Smooth muscle cell (in vitro differentiated cells): ENCODE data around the gene LCA5. TPM values are rescaled to one million over a fixed set of nuclear protein-coding genes. Genes with fewer than 3 reads are reported as not detected.
A peak's percentile ranks its signal among the peaks of the same experiment; 100 is the strongest.

Experiments
- DNase-seq: peaks from one replicate; lab custom pipeline; 2025; ENCODE audit not compliant: unreplicated experiment; lab: John Stamatoyannopoulos, UW
- H2AFZ ChIP-seq: fragments of 200-600 bp; sonication (generic); 2 replicates; pipeline ENCODE4 v1.6.0; 2016; ENCODE audit warnings: antibody characterized with exemption, low read depth, mild to moderate bottlenecking
- H3F3A ChIP-seq: fragments of 200-600 bp; sonication (generic); 2 replicates; pipeline ENCODE4 v1.6.0; 2017; ENCODE audit warnings: antibody characterized with exemption, low read depth
- H3K27ac ChIP-seq: fragments of 200-600 bp; sonication (generic); 2 replicates; pipeline ENCODE4 v1.5.1; 2016; ENCODE audit warnings: low read depth, mild to moderate bottlenecking
- H3K27me3 ChIP-seq: fragments of 200-600 bp; sonication (generic); 2 replicates; pipeline ENCODE4 v1.6.1; 2016; ENCODE audit warnings: low read depth, mild to moderate bottlenecking
- H3K36me3 ChIP-seq: fragments of 200-600 bp; sonication (generic); 2 replicates; pipeline ENCODE4 v1.5.1; 2016; ENCODE audit warnings: low read depth
- H3K4me1 ChIP-seq: fragments of 200-600 bp; sonication (generic); 2 replicates; pipeline ENCODE4 v1.5.1; 2016; ENCODE audit warnings: low read depth
- H3K4me2 ChIP-seq: fragments of 200-600 bp; sonication (generic); 2 replicates; pipeline ENCODE4 v1.6.0; 2016; ENCODE audit warnings: mild to moderate bottlenecking
- H3K4me3 ChIP-seq: fragments of 200-600 bp; sonication (generic); 2 replicates; pipeline ENCODE4 v1.5.1; 2016; ENCODE audit warnings: mild to moderate bottlenecking
- H3K79me2 ChIP-seq: fragments of 200-600 bp; sonication (generic); 2 replicates; pipeline ENCODE4 v1.6.0; 2016; ENCODE audit warnings: low read depth, mild to moderate bottlenecking
- H3K9ac ChIP-seq: fragments of 200-600 bp; sonication (generic); 2 replicates; pipeline ENCODE4 v1.6.0; 2016; ENCODE audit warnings: low read depth
- H3K9me3 ChIP-seq: fragments of 200-600 bp; sonication (generic); replicated peaks from 2 replicates; pipeline ENCODE4 v1.5.1; 2016; ENCODE audit warnings: low read depth
- H4K20me1 ChIP-seq: fragments of 200-600 bp; sonication (generic); 2 replicates; pipeline ENCODE4 v1.6.0; 2016; ENCODE audit warnings: low read depth
- CTCF ChIP-seq: fragments of 200-600 bp; sonication (generic); IDR thresholded peaks from 2 replicates; pipeline ENCODE4 v1.5.1; 2017; ENCODE audit warnings: borderline replicate concordance, mild to moderate bottlenecking, antibody characterized with exemption; ENCODE audit not compliant: insufficient read depth, poor library complexity, severe bottlenecking
- WGBS: methylation state at CpG from one replicate; pipeline ENCODE4 v1.1.7; 2016; ENCODE audit warnings: low lambda C conversion rate; 5-methylcytosine and 5-hydroxymethylcytosine counted together
- polyA plus RNA-seq: library from polyadenylated mRNA; unstranded; fragments of >200 nt; fragmentation: Nextera tagmentation; extraction: Ambion mirVana; gene quantifications from 2 replicates; pipeline ENCODE4 v1.2.1, GENCODE V29; 2016
- total RNA-seq: library from RNA; depleted of rRNA; stranded (reverse); fragments of >200 nt; gene quantifications from 2 replicates; pipeline ENCODE4 v1.2.3, GENCODE V29; 2014

Gene LCA5
- total and polyA plus RNA-seq, 2 experiments from 2014 or later, result 3.0 to 8.9 TPM

GRCh38 chr6:79467716-79468115 is 69.5 kb downstream of the LCA5 start:
- Histone ChIP-seq H3K27me3 (no peaks in the 10 kb centered on the region), H3K4me2 (no peak overlapping the region), H3K79me2 (no peaks in the 10 kb centered on the region), H3K4me1 (peaks cover 11% of the 10 kb centered on the region), H3K9ac (no peak overlapping the region), H3K27ac (no peak overlapping the region), H2AFZ (no peak overlapping the region), H3K9me3 (no peaks in the 10 kb centered on the region), H3K36me3 (no peaks in the 10 kb centered on the region), H3K4me3 (no peak overlapping the region), H4K20me1 (no peaks in the 10 kb centered on the region), H3F3A (no peaks in the 10 kb centered on the region)
- DNase-seq, result no peak
- WGBS, result 0% methylated on average over 2 of the region's 2 CpGs
- TF ChIP-seq CTCF, result no peak

GRCh38 chr6:79466207-79466834 is 70.9 kb downstream of the LCA5 start:
- Histone ChIP-seq H3K27me3 (no peaks in the 10 kb centered on the region), H3K9me3 (no peaks in the 10 kb centered on the region), H3K36me3 (no peaks in the 10 kb centered on the region), H3K4me2 (no peak overlapping the region), H3F3A (no peaks in the 10 kb centered on the region), H3K9ac (no peak overlapping the region), H2AFZ (no peak overlapping the region), H3K4me1 (peaks cover 11% of the 10 kb centered on the region), H4K20me1 (no peaks in the 10 kb centered on the region), H3K79me2 (no peaks in the 10 kb centered on the region), H3K27ac (no peak overlapping the region), H3K4me3 (no peak overlapping the region)
- TF ChIP-seq CTCF, result peak; percentile 57
- no peak for DNase-seq
- 37% methylated on average over 6 of the region's 6 CpGs for WGBS

- Histone ChIP-seq H3K27me3 (no peaks in the 10 kb centered on the region), H3K4me1 (peaks cover 11% of the 10 kb centered on the region), H2AFZ (no peak overlapping the region), H3K4me2 (no peak overlapping the region), H3K36me3 (no peaks in the 10 kb centered on the region), H3F3A (no peaks in the 10 kb centered on the region), H3K9ac (no peak overlapping the region), H3K4me3 (no peak overlapping the region), H4K20me1 (no peaks in the 10 kb centered on the region), H3K79me2 (no peaks in the 10 kb centered on the region), H3K27ac (no peak overlapping the region), H3K9me3 (no peaks in the 10 kb centered on the region)
- DNase-seq, result no peak
- 50% methylated on average over 4 of the region's 4 CpGs for WGBS
- TF ChIP-seq CTCF, result no peak
Measured at GRCh38 chr6:79465381-79465780, 71.8 kb downstream of the LCA5 start.

GRCh38 chr6:79463621-79464050 is 73.6 kb downstream of the LCA5 start:
- H3K27me3 ChIP-seq, result no peaks in the 10 kb centered on the region
- H3F3A ChIP-seq, result no peaks in the 10 kb centered on the region
- H2AFZ ChIP-seq, result no peak overlapping the region
- H3K4me3 ChIP-seq, result no peak overlapping the region
- TF ChIP-seq CTCF, result no peak
- H3K9me3 ChIP-seq, result no peaks in the 10 kb centered on the region
- 36% methylated on average over 4 of the region's 4 CpGs for WGBS
- no peaks in the 10 kb centered on the region for H4K20me1 ChIP-seq
- H3K9ac ChIP-seq, result no peak overlapping the region
- peaks cover 11% of the 10 kb centered on the region for H3K4me1 ChIP-seq
- H3K27ac ChIP-seq, result peak overlapping the region; percentile 30
- H3K79me2 ChIP-seq, result no peaks in the 10 kb centered on the region
- peak overlapping the region; percentile 34 for H3K4me2 ChIP-seq
- no peaks in the 10 kb centered on the region for H3K36me3 ChIP-seq
- no peak for DNase-seq
